OCI-LY1 (cell line): ENCODE measurements around the gene ELK3.
"Not testable (repeated sequence)": the region's sequence is repeated elsewhere in the genome, so short reads cannot be mapped to it uniquely, and the experiment has no call there.

Source experiments
- H2AFZ ChIP-seq: fragments of 200-600 bp; sonication (generic), shearing (Covaris generic); 2 replicates; pipeline ENCODE4 v1.6.0; 2014; ENCODE audit warnings: antibody characterized with exemption, mild to moderate bottlenecking, low read length
- H3F3A ChIP-seq: fragments of 200-600 bp; sonication (generic), shearing (Covaris generic); 2 replicates; pipeline ENCODE4 v1.6.0; 2014; ENCODE audit warnings: mild to moderate bottlenecking, antibody characterized with exemption, low read length, moderate library complexity; ENCODE audit not compliant: insufficient read depth
- H3K27ac ChIP-seq: fragments of 200-600 bp; sonication (generic); 2 replicates; pipeline ENCODE4 v1.5.1; 2014; ENCODE audit warnings: low read length, mixed run types, mild to moderate bottlenecking, low read depth; ENCODE audit not compliant: poor library complexity, severe bottlenecking
- H3K27me3 ChIP-seq: fragments of 200-600 bp; sonication (generic); 2 replicates; pipeline ENCODE4 v1.6.0; 2014; ENCODE audit warnings: antibody characterized with exemption, mild to moderate bottlenecking, low read length, moderate library complexity; ENCODE audit not compliant: insufficient read depth
- H3K36me3 ChIP-seq: fragments of 200-600 bp; sonication (generic); 2 replicates; pipeline ENCODE4 v1.6.1; 2014; ENCODE audit warnings: mild to moderate bottlenecking, antibody characterized with exemption, low read length, moderate library complexity, mixed read lengths; ENCODE audit not compliant: insufficient read depth
- H3K4me1 ChIP-seq: fragments of 200-600 bp; sonication (generic); 2 replicates; pipeline ENCODE4 v1.5.1; 2014; ENCODE audit warnings: mild to moderate bottlenecking, low read length, moderate library complexity; ENCODE audit not compliant: insufficient read depth, severe bottlenecking
- H3K4me2 ChIP-seq: fragments of 200-600 bp; sonication (generic), shearing (Covaris generic); 2 replicates; pipeline ENCODE4 v1.6.1; 2014; ENCODE audit warnings: low read length
- H3K4me3 ChIP-seq: fragments of 200-600 bp; sonication (generic); 2 replicates; pipeline ENCODE4 v1.5.1; 2014; ENCODE audit warnings: low read length, low read depth, mild to moderate bottlenecking, mixed read lengths; ENCODE audit not compliant: poor library complexity, severe bottlenecking
- H3K79me2 ChIP-seq: fragments of 200-600 bp; shearing (Covaris generic); 2 replicates; pipeline ENCODE4 v1.6.1; 2016; ENCODE audit warnings: mixed run types, low read length, mixed read lengths; ENCODE audit not compliant: insufficient read depth
- H3K9ac ChIP-seq: fragments of 200-600 bp; sonication (generic), shearing (Covaris generic); 2 replicates; pipeline ENCODE4 v1.6.1; 2014; ENCODE audit warnings: mild to moderate bottlenecking, low read length, mixed read lengths
- H3K9me2 ChIP-seq: fragments of 200-600 bp; sonication (generic), shearing (Covaris generic); 2 replicates; pipeline ENCODE4 v1.6.1; 2014; ENCODE audit warnings: low read depth, mild to moderate bottlenecking, low read length, mixed read lengths
- H3K9me3 ChIP-seq: fragments of 200-600 bp; shearing (Covaris generic); 2 replicates; pipeline ENCODE4 v1.6.1; 2014; ENCODE audit warnings: low read length, mixed read lengths
- H4K20me1 ChIP-seq: fragments of 200-600 bp; sonication (generic), shearing (Covaris generic); 2 replicates; pipeline ENCODE4 v1.6.0; 2016; ENCODE audit warnings: mild to moderate bottlenecking, low read length; ENCODE audit not compliant: insufficient read depth
- CTCF ChIP-seq: fragments of 200-600 bp; sonication (generic), shearing (Covaris generic); IDR thresholded peaks from 2 replicates; pipeline ENCODE4 v1.5.1; 2017; ENCODE audit warnings: mild to moderate bottlenecking, antibody characterized with exemption, low read length, moderate library complexity, mixed read lengths
- EZH2 ChIP-seq: fragments of 200-600 bp; sonication (generic), shearing (Covaris generic); IDR thresholded peaks from 2 replicates; pipeline ENCODE4 v1.8.0; 2017; ENCODE audit warnings: borderline replicate concordance, mixed run types, mild to moderate bottlenecking, antibody characterized with exemption, low read length, moderate library complexity, mixed read lengths

The ELK3 gene

GRCh38 chr12:96314723-96315122 lies 120.5 kb downstream of the ELK3 start:
- no peak overlapping the region for H3K4me2 ChIP-seq
- H3F3A ChIP-seq, result 0 out of 2 replicates have a peak, but pooled peaks cover 4% of the 10 kb centered on the region
- no peaks in the 10 kb centered on the region for H3K9me3 ChIP-seq
- no peaks in the 10 kb centered on the region for H3K79me2 ChIP-seq
- H3K27ac ChIP-seq, result no peak overlapping the region
- no peaks in the 10 kb centered on the region for H3K9me2 ChIP-seq
- H3K36me3 ChIP-seq, result peaks cover 26% of the 10 kb centered on the region
- no peak for TF ChIP-seq EZH2
- no peak for TF ChIP-seq CTCF
- H3K4me1 ChIP-seq, result no peaks in the 10 kb centered on the region
- H4K20me1 ChIP-seq, result no peaks in the 10 kb centered on the region
- no peak overlapping the region for H3K4me3 ChIP-seq
- H2AFZ ChIP-seq, result no peak overlapping the region
- no peak overlapping the region for H3K9ac ChIP-seq
- no peaks in the 10 kb centered on the region for H3K27me3 ChIP-seq

GRCh38 chr12:96315741-96316481 lies 121.7 kb downstream of the ELK3 start:
- not testable (repeated sequence) for H3K4me3 ChIP-seq, H2AFZ ChIP-seq, H3F3A ChIP-seq, H3K27me3 ChIP-seq, H3K4me2 ChIP-seq, H3K79me2 ChIP-seq, H3K27ac ChIP-seq, H3K9ac ChIP-seq, H4K20me1 ChIP-seq, H3K4me1 ChIP-seq, H3K9me2 ChIP-seq, H3K9me3 ChIP-seq
- H3K36me3 ChIP-seq, result peaks cover 16% of the 10 kb centered on the region

GRCh38 chr12:96317801-96318200 lies 123.6 kb downstream of the ELK3 start:
- not testable (repeated sequence) for H2AFZ ChIP-seq, H3K4me1 ChIP-seq, H3K4me2 ChIP-seq, H3K4me3 ChIP-seq, H3K9me2 ChIP-seq, H3K9ac ChIP-seq, H3K27me3 ChIP-seq, H3K79me2 ChIP-seq, H4K20me1 ChIP-seq, H3K9me3 ChIP-seq, H3K27ac ChIP-seq, H3F3A ChIP-seq
- H3K36me3 ChIP-seq, result peaks cover 15% of the 10 kb centered on the region
